Anterior cingulate cortex (tissue), 58 donors: ENCODE results near the gene HEXIM1.
A peak's percentile ranks its signal among the peaks of the same experiment; 100 is the strongest.

Experiments used
- DNase-seq, 58 donors: peaks; one replicate each; lab custom pipeline; 2025; lab: John Stamatoyannopoulos, UW

The HEXIM1 gene, protein sequence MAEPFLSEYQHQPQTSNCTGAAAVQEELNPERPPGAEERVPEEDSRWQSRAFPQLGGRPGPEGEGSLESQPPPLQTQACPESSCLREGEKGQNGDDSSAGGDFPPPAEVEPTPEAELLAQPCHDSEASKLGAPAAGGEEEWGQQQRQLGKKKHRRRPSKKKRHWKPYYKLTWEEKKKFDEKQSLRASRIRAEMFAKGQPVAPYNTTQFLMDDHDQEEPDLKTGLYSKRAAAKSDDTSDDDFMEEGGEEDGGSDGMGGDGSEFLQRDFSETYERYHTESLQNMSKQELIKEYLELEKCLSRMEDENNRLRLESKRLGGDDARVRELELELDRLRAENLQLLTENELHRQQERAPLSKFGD

DNA sequence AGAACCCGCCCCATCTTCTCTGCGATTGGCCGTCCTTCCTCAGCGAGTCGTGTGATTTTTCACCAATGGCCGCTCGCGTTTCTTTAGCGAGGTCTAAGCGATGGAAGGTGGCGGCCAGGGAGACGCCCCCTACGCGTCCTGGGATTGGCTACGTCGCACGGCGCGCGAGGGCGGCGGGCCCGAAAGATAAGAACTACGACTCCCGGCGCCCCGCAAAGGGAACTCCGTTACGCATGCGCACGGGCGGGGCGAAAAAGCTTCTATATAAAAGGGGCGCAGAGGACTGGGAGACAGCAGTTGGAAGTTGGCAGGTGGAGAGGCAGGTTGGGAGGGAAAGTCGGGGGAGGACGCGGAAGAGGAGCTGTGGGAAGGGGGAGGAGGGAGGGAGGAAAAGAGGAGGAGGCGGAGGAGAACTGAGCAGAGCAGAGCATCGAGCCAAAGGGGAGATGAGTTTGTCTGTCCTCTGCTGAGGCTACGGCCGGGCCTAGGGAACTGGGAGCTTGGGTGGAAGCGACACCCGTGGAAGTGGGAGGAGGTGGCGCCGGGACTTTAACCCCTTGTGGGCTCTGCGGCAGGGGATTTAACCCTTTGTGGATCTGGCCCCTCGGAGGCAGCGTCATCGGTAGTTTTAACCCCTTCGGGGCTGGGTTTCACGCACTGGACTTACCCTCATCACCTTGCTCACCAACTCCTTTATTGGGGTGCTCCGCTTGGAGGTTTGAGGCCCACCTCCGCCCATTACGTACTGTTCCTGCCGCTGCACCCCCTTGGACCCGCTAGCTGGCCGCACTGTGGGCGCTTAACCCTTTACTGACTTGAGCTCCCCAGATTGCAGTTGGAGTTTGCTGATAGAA, at the start of gene HEXIM1:
Gene HEXIM1 (plus strand): TSS at position 293 of the 854 bp plus-strand sequence. CDS start 716 bp downstream, outside the sequence.
- DNase-seq: peak; percentile 90 to 100 (median 99)

- peak in 53 of 58 donors; percentile 36 to 86 (median 70) for DNase-seq
These were observed 49.2 kb upstream of the HEXIM1 start for GRCh38 chr17:45098869-45099616.

GRCh38 chr17:45101546-45101882, 46.8 kb upstream of the HEXIM1 start:
- DNase-seq: no peak

DNA sequence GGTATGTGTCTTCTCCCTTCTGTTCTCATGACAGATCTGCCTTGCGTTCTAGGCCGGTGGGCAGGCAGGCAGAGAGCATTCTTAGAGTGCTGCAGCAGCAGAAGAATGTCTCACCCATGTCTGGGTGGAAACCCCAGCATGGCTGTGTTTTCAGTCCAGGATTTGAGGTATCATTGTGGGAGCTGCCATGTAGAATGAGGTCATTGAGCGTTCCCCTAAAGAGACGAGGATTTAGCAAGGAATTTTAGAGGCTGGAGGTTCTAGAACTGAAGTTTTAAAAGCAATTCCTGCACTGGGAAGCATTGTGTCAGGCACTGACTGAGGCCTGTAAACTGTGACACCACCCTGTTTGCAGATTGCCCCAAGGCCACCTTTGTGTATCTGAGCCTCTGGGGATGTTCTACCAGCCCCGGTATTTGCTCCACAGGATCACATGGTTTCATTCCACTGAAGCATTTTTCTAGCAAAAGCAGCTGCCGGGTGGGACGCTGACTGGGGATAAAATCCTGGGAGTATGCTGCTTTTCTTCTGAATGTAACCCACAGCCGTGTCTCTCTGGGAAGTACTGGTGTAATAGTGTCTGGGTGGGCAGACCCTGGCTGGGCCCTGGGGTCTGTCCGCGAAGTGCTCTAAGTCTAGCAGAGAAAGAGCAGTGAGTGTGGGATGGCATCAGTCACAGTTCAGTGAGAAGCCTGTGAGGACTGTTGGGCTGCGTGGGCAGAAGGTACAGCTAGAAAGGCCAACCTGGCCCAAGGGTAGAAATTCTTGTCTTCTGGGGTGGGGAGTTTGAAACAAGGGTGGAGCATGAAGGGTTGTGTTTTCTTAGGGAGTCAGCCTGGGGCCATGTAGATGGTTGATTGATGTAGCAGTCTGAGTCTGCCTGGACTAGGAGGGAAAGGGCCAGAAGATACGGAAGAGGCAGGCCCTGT, 46.1 kb upstream of the HEXIM1 start:
- peak in 2 of 58 donors; percentile 18 to 29 for DNase-seq

GRCh38 chr17:45102856-45103255, 45.4 kb upstream of the HEXIM1 start:
- no peak for DNase-seq

DNA sequence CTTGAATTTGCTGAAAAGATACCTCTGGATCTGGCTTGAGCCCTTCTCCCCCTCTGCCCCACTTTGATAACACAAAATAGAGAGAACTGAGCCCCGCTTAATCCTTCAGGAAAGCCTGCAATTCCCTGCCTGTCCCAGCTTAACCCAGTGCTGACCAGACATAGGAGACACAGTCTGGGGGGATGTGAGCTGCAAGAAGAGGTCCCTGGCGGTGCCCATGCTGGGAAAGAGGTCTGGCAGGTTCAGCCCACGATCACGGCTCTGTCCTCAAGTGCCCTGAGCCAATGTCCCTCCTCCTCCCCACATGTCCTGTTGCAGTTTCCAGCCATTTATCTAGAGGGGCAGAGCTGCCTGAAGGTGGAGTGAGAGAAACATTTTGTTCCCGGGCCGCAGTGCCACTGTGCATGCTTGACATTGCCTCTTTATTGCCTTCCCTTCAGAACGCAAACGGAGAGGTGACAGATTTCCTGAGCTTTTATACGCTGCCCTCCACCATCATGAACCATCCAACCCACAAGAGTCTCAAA, 44.9 kb upstream of the HEXIM1 start:
- no peak for DNase-seq

DNA sequence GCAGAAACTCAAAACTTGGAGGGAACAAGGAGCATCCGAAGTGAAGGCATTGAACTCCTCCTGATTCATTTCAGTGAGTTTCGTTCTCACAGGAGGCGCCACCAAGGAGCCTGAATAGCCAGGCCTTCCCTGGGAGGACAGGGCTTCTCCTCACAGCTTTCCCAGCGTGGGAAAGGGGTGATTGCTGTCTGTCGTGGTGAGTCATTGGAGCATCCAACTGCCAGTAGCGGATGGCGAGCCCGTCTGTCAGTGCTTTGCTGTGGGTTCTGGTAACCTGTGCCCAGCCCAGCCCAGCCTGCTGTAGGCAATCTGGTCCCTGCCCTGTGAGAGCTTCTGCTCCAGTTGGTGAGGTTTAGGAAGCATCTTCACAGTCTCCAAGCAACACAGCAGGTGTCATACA, 44.2 kb upstream of the HEXIM1 start:
- DNase-seq: peak in 1 of 58 donors; percentile 20

- no peak for DNase-seq
These were observed 43.8 kb upstream of the HEXIM1 start for GRCh38 chr17:45104497-45104896.

GRCh38 chr17:45104907-45105624, 43.2 kb upstream of the HEXIM1 start:
- no peak for DNase-seq

GRCh38 chr17:45106096-45106495, 42.2 kb upstream of the HEXIM1 start:
- no peak for DNase-seq

DNA sequence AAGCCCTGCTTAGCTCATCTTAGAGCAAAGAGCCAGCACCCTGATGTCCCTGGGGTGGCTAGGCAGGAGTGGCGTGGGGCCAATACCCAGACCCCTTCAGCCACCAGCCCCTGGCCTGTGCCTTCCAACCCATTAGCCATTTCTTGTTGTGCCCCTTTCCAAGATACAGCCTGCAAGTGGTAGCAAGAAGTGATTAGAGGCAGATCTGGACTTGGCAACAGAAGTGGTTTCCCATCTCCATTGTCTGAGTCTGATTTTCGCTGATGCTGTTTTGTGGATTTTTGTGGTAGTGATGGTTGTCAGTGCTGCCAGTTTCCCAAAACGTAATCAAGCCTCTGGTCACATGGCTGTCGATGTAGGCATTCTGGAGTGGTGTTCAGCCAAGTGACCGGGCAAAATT, 41.7 kb upstream of the HEXIM1 start:
- DNase-seq: peak in 6 of 58 donors; percentile 15 to 30 (median 23)

GRCh38 chr17:45107293-45108010, 40.8 kb upstream of the HEXIM1 start:
- DNase-seq: no peak

GRCh38 chr17:45108051-45108450, 40.2 kb upstream of the HEXIM1 start:
- DNase-seq: no peak

DNA sequence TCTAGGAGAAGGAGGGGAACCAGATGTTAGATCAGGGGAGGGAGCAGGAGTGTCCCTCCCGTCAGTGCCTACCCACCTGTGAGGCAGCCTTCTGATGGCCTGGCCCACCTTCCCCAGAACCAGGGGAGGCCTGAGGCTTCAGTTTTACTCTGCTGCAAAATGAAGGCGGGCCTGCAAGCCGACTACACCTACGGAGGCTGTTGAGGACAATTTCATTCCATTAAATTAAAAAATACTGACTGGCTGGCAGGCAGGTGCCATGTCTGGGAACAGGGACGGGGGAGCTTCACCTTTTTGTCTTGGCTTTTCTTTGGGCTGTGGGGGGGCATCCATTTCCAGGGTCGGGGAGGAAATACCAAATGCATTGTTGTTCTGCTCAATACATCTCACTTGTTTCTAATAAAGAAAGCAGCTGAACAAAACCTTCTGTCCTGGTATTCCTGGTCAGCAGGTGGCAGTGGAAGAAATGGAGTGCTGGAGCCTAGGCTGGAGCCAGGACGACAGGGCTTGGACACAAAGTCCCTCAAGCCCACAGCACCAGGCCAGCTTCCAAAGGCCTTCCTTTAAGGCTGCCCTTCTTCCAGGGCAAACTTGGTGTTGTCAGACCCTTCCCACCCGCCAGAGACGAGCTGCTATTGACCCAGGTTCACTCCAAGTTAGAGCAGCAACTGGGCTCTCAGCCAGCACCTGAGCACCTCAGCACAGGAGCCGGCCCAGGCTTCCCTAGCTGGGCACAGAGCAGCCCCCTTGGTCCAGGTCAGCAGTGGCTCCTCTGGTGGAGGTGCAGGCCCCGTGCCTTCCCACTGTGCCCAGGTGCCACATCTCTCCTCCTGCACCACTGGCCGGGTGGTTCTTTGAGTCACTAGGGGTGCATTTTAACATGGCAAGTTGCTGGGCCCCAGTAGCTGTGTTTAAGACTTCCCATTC, 39.4 kb upstream of the HEXIM1 start:
- DNase-seq: no peak

- DNase-seq: peak in 42 of 58 donors; percentile 32 to 85 (median 66)
These were observed 37.3 kb upstream of the HEXIM1 start for GRCh38 chr17:45110676-45111611.

GRCh38 chr17:45111850-45112249, 36.4 kb upstream of the HEXIM1 start:
- no peak for DNase-seq
